GM18519 (cell line): ENCODE measurements around the gene GPR37.
A peak's percentile ranks its signal among the peaks of the same experiment; 100 is the strongest.

ENCODE experiments used
- ATAC-seq: cut with Tn5 transposase; IDR thresholded peaks from one replicate; pipeline ENCODE4 v1.9.1; 2021; ENCODE audit warnings: mild to moderate bottlenecking, moderate library complexity; ENCODE audit not compliant: unreplicated experiment, low FRiP score

The GPR37 gene

GRCh38 chr7:124781418-124781817 lies 15.8 kb upstream of the GPR37 start:
- ATAC-seq: no peak

DNA sequence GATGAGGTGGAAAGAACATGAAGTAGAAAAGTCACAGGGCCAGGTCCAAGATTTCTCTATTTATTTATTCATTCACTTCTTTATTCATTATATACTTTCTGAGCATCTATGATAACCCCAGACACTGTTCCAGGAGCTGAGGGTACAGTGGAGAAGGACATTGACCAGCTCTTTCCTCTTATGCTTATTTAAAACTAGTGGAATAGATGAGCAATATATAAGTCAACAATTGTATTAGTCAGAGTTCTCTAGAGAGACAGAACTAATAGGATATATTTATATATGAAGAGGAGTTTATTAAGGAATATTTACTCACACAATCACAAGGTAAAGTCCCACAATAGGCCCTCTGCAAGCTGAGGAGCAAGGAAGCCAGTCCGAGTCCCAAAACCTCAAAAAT lies 15.0 kb upstream of the GPR37 start:
- ATAC-seq: no peak

- ATAC-seq: no peak
Observed at GRCh38 chr7:124780056-124780455, 14.5 kb upstream of the GPR37 start.

- ATAC-seq: no peak
Observed at GRCh38 chr7:124779620-124780019, 14.0 kb upstream of the GPR37 start.

GRCh38 chr7:124779194-124779593 lies 13.6 kb upstream of the GPR37 start:
- no peak for ATAC-seq

DNA sequence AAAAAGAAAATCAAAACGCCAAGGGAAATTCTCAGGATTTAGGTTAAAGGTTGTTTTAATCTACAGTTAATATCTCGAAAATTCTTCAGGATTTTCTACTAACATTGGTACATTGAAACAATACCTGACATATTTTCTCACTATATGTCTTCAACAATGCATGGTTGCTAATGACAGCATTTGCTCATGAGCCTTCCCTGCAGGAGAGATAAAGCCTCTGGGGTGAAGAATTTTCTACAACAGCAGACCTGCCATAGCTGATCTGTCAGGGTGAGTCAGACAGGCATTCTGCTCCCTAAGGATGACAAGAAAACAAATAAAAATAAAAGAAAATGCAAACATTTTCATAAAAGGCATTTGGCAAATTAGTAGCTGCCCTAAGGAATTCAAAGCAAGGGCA lies 11.7 kb upstream of the GPR37 start:
- no peak for ATAC-seq

GRCh38 chr7:124776153-124776552 lies 10.6 kb upstream of the GPR37 start:
- no peak for ATAC-seq

DNA sequence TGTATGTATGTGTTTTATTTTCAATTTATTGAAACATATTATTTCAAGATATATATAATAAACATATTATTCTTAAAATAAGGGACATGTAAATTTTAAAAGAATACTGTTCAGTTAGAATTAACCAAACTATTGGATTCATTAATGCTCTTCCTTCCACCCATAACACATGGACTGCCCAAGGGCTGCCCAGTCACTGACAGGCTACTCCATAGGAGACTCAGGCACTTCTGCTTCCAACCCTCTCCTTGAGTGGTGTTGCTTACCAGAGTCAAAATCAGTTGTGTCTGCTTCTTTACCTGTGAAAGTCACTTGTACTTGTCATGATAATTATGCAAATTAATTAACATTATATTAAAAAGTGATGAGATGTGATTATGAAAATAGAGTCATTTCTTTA lies 9.8 kb upstream of the GPR37 start:
- ATAC-seq: no peak

- no peak for ATAC-seq
Observed at GRCh38 chr7:124773938-124774337, 8.3 kb upstream of the GPR37 start.

- ATAC-seq: no peak
Observed at GRCh38 chr7:124773339-124773738, 7.7 kb upstream of the GPR37 start.

- ATAC-seq: no peak
Observed at GRCh38 chr7:124769136-124769535, 3.5 kb upstream of the GPR37 start.

DNA sequence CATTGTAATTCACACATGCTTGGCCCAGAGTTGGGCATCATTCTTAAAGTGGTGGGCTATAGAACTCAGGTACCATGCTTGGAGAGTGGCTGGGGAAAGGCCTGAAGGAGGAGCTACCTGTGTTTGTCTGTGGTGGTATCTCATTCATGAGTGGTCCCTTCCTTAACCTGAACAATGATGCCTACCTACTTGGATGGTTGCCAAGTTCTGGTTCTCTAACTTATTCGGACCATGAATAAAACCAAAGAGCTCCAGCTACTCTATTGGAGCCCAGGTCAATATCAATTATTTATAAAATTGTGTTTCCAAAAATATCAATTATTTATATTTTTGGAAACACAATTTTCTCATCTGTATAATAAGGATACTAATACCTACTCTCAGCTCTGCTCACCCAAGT lies 2.9 kb upstream of the GPR37 start:
- ATAC-seq: no peak

DNA sequence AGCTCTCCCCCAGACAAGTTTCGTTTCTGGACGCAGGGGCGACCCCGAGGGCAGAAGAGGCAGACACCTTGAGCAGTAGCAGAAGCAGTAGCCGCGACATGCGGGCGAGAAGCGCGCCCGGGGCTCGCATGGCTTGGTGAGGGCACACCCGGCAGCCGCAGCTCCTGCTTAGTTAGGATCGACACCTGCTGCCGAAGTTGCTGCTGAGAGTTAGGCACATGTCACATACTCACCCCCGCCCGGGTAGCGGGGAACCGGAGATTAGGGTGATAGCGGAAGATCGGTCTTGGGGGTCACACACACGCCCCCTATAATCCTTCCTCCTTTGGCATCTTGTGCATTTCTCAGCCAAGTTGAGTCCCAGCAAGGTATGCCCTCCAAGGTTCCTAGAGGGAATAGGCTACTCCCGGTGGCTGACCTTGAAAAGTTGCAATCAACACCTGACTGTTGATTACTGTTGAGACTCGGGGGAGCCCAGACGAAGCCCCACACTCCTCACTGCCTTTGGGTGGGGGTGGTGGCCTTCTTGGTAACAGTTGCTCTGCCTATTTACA lies 668 bp downstream of the GPR37 start:
- peak; percentile 29 for ATAC-seq

- ATAC-seq: no peak
Observed at GRCh38 chr7:124764051-124764846, 1.3 kb downstream of the GPR37 start.

DNA sequence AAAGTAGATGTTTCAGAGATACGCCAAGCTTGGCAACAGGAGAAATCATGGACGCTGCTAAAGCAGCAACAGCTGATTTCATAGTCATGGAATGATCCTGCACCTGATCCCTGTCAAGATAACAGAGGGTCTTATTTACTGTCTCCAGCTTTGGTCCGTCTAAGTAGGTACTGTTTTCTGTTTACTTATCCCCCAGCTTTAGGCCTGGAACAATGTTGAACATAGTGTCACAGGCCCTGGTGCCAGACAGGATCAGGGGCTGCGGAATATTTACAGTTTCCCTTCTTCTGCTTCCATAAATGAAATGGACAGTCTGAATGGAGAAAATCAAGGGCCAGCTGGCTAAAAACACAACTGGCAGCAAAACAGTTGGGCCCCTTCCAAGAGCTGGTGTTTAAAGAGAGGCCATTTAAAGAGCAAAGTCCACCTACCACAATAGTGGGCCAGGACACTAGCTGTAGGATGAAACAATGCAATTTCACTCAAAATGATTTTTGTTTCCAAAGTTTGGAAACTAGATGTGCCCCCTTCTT lies 2.9 kb downstream of the GPR37 start:
- ATAC-seq: no peak

GRCh38 chr7:124761164-124761715 lies 4.4 kb downstream of the GPR37 start:
- no peak for ATAC-seq

DNA sequence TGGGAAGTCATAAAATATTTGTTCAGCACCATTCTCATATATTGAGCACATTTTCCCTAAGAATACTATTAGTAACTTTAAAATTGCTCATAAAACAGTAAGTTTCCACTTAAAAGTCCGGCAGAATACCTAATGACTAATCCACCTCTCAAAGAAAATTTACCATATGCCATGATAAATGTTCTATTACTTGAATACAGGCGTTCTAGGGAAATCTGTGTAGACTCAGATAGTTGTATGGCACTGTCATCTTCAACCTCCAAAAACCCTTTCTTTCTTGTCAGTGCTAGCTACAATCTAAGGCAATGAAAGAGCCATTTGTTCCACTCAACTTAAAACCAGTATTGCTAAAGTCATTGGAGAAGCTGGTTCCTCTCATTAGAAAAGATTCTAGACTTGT lies 7.3 kb downstream of the GPR37 start:
- ATAC-seq: no peak

DNA sequence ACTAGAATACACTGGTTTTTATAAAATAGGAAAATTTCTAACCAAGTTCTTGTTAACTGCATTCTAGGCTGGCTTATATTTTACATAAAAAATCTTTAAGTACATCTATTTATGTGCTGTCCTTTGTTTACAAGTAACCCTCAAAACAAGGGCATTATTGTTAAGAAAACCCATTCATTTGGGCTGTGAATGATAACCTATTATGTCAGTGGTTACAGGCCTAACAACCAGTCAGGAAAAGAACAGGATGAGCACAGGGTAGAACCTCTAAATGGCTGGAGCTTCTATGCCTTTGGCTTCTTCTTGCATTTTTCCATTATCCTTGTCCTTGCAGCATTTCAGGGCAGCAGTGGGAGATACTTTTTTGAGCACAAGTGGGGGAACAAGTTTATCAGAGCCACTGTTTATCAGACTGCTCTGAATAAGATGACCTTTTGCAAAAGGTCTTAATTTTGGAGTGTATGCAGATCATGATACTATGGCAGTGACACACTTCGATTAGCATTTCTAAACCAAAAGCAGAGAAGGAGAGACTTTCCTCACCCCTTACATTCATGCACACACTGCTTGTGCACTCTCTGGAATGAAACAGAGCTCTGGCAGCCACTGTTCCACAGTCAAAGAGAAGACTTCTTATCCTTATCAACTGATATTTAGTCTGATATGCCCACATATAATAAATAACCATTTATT lies 10.9 kb downstream of the GPR37 start:
- ATAC-seq: no peak

DNA sequence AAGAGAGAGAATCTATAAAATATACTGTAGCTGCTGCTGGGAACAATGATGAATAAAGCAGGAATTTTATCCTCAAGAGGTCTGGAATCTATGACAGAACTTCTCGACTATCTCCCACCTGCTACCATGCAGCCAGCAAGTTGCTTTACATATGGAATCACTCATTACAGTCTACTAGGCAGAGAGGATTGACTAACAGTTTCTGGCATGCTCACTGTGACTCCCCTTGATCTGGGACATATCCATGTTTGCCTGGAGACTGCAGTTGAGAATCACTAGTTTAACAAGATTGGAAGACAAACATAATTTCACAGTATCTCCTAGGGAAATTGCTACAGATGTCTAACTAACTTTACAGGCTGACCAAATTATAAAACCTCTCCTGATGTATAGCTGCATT lies 13.3 kb downstream of the GPR37 start:
- ATAC-seq: no peak

DNA sequence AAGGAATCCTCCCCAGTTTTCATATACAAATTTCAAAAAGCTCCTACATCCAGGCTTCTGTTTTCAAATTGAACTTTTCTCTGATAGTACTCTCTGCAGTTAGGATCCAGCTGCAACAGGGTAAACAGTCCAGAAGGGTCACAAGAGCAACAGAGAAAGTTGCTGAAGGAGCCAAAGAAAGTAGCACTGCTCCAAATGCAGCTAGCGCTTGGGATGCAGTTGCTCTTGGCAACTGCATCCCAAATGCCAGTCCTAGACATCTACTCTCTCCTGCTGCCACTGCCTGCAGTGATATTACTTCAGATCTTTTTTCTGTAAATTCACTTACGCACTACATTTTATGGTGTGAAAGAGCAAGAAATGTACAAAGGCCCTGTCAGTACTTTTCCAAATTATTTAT lies 14.6 kb downstream of the GPR37 start:
- ATAC-seq: no peak

DNA sequence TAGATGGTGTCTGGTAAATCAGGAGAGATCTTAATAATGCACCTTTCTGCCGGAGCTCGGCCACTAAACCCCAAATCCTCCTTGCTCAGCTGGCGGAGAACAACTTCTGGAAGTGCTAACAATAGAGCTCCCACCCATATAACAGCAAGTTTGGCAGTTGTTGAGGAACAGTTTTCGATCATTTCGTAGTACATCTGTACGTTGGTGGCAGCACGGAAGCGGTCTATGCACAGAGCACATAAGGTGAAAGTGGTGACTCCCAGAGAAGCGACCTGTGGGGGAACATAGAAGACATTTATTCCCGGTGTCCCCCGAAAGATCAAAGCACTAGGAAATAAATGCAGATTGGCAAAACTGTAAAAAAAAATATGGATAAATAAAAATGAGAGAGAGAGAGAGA lies 18.5 kb downstream of the GPR37 start:
- no peak for ATAC-seq
